Stimulated activated CD8-positive, alpha-beta memory T cell treated with anti-CD3 and anti-CD28 coated beads, Interleukin-7, amount 100 ng/mL, for 1 hour (primary cell): ENCODE results near the gene ERBB4.
"Not testable (repeated sequence)": the region's sequence is repeated elsewhere in the genome, so short reads cannot be mapped to it uniquely, and the experiment has no call there.

Experiments
- DNase-seq, 2 donors: peaks; one replicate each; pipeline ENCODE4 v3.0.0-alpha.2; 2020; ENCODE audit warnings: low read depth in 2 of 2

Gene ERBB4

DNA sequence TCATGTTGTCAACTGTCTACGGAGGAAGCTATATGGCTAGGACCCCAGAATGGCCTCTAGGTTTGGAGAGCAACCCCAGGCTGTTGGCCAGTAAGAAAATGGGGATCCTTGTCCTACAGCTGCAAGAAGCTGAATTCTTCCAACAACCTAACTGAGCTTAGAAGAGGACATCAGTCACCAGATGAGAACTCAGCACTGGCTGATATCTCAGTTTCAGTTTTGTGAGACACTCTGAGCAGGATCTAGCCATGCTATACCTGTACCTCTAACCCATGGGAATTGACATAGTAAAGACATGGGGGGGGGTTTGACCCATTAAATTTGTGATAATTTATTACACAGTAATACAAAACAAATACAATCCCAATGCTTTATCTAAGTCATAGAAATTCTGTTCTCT, 312.5 kb downstream of the ERBB4 start:
- no peak for DNase-seq

DNA sequence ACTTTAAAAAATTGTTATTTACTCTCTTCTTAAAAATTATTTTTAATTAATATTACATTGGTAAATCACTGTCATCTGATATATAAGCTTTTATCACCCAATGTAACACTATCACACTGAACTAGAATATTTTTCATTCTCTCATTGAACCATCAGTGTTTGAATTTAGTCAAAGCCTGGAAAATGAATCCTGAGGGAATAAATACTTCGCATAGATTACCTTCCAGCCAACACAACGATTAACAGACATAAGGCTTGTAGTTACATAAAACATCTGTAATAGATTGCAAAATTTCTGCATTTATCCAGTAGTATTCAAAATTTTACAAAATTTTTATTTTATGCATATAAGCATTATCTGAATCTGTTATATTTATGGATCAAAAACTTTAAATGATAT, 314.9 kb downstream of the ERBB4 start:
- DNase-seq = no peak

DNA sequence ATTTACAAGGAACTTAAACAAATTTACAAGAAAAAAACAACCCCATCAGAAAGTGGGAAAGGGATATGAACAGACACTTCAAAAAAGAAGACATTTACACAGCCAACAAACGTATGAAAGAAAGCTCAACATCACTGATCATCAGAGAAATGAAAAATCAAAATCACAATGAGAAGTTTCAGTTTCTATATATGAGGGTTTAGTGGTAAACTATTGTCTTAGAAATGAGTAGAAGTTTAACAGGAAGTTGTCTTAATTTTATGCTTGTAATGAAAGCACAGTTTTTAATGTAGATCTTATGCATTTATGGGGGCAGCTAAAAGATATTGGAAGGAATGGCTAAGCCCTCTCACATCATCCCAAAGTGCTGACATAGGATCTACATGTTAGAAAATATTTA, 325.4 kb downstream of the ERBB4 start:
- DNase-seq = no peak

DNA sequence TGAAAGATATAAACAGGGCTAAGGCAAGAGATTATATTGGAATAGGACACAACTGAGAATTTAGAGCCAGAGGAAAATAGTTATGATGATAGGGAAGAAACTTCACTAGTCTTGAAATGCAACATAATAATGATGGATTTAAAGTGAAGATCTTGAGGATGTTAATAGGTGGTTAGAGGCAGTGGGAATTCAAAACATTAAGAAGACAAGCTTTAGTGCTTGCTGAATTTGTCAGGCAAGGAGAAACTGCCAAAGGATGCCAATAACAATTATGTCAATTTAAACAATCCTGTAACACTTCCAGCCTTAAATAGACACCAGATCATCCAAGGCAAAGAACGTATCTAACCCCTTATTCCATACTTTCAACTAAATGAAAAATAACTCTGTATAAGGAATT, 330.1 kb downstream of the ERBB4 start:
- no peak for DNase-seq

DNA sequence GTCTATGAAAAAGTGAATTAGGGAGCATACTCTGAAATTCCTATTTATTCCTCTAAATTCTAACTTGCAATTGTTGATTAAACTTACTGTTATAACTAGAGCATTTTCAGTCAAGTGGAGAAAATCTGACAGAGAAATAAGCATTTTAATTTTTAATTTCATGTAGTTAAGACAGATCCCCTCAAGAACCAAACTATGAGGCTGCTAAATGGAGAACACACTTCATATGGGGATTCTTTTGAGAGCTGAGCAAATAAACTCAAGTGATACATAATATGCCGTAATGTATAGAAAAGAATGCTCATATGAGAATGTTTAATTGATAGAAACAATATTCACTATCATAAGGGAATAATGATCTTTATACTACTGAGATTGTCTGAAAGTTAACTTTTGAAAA, 340.8 kb downstream of the ERBB4 start:
- no peak for DNase-seq

DNA sequence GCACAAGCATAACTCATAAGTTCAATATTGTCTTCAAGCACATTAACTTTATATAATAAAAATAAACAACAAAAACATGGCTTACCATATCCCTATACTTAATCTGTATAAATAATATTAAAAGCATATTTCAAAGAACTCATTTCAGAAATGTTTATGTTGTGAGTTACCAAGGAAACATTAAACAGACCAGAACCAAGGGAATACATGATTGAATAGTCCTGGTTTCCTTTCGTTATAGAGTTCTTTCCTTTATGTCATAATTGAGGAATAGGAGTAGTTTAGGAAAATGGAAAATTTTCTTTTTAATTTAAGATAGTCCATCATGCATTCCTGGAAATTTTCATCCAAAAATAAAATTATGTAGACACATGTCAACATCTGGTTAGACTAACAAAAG, 343.0 kb downstream of the ERBB4 start:
- DNase-seq = no peak

DNA sequence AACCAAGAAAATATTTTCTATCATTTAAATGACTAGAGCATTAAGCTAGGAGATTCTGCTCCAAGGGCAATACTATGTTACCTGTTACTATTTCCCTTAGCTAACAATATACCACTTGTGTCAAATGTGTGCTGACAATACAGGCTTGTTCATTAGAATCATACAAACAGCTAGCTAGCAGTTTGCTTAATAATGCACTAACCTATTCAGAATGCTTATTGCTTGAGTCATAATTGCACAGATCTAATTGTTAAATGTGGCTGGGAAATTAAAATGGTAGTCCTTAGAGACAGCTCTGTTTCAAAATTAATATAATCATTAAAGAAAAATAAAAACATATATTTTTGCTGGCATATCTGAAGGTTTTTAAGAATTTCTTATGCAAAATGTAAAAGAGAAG, 344.2 kb downstream of the ERBB4 start:
- no peak for DNase-seq

DNA sequence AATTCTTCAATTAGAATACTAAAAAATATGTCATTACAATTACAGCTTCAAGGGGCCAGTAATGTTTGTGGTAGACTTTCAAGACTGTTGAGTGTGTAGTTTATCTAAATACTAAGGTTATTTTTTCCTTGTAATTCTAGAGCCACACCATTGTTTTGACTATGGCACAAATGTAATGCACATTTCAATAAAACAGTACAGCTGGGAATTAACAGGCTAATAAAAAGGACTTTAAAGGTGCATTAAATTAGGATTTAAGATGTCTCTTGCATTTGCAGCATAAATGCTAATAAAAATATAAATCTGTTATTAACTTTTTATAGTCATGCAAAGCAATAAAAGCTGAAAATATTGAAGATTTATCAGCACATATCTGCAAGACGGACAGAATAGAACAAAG, 344.8 kb downstream of the ERBB4 start:
- no peak for DNase-seq

DNA sequence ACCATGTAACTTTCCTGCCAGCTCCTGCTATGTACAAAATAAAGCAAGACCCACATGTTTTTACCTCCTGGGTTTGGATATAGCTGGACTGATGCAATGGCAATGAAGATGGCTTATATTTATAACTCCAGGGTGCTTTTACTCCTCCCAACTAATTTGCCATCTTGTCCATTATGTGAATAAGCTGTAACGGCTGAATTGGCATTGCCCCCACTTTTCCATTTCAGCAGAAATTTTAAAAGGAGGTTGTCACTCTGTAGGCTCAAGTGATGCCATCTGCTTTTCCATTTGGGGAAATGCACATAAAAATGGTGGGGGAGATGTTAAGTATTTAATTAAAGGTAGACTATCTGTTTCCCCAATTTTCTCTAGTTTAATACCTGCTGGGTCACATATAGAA, 345.5 kb downstream of the ERBB4 start:
- no peak for DNase-seq

DNA sequence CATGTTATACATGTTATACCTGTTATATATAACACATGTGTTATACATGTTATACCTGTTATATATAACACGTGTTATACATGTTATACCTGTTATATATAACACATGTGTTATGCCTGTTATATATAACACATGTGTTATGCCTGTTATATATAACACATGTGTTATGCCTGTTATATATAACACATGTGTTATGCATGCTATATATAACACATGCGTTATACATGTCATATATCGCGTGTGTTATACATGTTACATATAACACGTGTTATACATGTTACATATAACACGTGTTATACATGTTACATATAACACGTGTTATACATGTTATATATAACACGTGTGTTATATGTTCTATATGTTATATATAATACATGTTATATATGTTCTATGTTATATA, 347.2 kb downstream of the ERBB4 start:
- not testable (repeated sequence) for DNase-seq

DNA sequence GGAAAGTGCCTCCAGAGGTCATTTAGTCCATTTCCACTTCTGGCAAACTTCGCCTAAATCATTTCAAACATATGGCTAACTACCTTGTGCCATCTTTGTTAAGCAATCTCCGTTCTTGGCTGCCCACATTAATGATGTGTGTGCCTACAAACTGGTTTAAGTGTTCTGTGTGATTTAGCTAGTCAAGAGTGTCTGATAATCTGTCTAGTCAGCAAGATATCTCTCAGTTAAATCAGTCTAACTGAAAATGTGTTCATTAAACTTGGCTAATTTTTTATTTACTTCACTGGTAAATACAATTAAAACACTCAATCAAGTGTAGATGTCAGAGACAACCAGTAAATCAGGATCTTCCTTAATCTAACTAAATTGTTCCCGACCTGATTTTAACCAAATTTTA, 352.4 kb downstream of the ERBB4 start:
- no peak for DNase-seq

DNA sequence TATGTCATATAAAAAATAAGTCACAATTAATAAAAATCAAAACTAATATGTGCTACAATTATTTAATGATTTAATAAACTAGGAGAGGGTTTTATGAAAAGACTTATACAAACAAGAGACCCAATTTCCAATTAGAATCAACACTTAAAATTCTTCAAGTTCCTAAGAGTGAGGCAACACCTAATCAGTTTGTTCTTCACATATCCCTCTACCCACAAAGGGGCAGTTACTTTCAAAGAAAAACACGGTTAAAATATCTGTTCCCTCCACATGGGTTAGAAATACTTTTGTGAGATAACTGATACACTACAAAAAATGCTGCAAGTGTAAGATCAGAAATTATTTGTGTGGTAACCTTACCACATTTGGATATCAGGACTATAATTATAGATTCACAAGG, 357.0 kb downstream of the ERBB4 start:
- DNase-seq = no peak

DNA sequence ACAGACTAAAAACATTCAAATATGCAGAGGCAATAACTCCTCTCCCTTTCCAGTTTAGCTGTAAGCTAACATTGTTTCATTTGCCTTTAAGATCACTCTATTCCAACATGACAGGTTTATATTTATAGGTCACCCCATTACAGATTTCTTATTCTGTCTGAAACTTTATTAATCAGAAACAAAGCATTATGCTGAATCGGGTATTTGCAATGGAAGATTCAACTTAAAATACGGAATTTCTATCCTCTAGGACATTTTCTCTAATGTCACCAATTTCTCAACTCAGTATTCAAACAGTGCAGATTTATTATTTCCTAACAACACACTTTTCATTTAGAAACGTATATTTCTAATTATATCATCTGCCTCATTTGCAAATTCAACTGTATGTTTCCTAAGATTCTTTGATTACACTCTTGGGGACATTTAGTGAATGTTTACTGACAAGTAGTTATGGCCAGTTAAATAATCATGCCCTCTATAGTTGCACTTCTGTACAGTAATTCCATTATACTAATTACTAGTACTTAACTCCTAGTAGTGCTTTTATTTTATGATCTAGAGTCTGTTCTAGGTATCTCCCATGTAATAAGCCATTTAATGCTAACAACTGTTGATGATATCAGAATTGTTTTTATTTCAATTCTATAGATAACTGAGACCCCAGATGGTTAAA, 358.1 kb downstream of the ERBB4 start:
- DNase-seq = no peak

DNA sequence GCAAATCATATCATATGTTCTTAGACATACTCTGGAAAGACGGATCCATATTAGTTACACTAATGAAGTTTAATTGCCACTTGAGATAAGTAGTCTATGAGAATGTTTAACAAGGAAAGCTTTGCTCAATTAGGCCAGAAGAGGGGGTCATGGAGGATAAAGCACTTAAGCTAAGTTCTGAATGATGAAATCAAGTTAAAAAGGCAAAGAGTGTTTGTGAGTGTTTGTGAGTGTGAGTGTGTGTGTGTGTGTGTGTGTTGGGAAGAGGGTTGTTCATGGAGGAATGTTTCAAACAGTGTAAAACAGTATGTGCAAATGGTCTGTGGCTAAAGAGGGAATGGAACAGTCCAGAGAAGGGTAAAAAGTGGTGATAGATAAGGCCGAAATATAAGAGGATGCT, 360.9 kb downstream of the ERBB4 start:
- no peak for DNase-seq

DNA sequence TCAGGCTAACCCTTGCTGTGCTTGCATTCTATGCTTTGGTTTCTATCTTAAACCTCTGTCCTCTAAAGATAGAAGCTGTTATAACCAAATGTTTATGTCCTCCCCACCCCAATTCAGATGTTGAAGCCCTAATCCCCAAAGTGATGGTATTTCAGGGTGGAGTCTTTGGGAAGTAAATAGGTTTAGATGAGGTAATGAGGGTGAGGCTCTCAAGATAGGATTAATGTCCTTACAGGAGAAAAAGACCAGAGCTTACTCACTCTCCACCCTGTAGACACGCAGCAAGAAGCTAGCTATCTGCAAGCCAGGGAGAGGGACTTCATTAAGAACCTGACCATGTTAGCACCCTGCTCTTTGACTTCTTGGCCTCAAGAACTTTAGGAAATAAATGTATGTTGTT, 362.5 kb downstream of the ERBB4 start:
- DNase-seq = no peak

DNA sequence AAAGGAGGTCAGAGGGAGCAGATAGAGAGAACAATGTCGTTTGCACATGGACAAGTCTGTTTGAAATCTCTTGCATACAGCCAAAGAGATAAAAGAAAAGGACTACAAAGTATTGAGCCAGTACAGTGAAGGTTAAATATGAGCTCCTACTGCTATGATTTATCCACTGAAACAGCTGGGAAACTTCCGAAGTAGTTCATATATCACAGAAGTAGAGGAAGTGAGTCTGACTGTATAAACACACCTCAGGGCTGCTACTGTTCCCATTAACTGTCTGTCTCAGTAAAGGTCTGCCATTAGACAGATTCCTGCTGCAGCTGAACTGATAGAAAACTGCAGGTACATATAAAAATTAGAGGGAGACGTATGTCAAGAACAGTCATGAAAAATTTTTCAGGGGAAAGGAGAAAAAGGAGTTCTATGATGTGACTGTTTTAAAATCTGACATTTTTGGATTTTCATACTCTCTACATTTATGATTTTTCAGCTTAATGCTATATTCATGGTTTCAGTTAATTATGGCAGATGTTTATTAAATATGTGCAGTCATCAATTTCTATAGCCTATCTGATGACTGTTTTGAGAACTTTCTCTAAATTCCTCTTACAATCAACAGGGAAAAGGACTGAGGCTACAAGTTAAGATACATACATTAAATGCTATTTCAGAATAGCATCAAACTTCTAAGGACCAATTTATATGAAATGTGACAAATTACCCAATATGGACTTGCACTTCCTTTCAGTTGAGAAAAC, 364.7 kb downstream of the ERBB4 start:
- DNase-seq = no peak

DNA sequence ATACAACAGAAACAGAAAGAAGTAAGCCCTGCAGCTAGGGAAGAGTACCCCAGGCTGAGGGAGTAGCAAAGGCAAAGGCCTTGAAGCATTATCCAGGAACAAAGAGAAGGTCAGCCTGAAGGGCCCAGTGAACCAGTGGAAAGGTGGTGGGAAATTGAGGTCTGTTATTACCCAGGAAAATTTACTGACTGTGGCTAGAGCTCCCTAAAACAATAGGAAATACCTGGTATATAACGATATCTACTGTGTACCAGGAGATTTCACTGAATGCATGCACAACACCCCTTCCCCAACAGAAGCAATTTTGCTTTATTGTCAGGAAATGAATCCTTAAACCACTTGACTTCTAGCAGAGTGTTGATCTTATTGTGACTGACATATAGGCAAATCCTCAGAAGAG, 365.3 kb downstream of the ERBB4 start:
- no peak for DNase-seq

DNA sequence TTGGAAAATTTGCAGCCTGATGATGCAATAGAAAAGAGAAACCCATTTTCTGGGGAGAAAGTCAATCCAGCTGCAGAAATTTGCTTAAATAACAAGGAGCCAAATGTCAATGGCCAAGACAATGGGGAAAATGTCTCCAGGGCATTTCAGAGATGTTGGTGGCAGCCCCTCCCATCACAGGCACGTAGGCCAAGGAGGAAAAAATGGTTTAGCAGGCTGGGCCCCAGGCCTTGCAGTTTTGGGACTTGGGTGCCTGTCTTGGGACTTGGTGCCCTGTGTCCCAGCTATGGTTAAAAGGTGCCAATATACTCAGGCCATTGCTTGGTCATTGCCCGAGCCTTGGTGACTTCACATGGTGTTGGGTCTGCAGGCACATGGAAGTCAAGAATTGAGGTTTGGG, 368.2 kb downstream of the ERBB4 start:
- no peak for DNase-seq

DNA sequence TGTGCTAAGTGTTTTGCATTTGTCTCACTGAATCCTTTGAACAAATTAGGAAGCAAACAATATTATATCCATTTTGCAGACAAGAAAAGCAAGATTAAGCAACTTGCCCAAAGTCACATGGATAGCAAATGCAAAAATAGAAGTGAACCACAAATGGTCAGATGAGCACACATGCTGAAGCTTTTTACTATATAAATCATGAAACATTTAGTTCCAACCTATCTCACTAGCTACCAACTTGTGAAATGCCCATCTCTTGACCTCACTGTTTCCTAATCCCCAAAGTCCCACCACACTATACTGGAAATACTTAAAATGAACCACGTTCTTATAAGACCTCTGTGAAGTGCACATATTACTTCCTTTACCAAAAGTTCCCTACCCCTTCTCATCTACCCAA, 380.5 kb downstream of the ERBB4 start:
- DNase-seq = no peak

DNA sequence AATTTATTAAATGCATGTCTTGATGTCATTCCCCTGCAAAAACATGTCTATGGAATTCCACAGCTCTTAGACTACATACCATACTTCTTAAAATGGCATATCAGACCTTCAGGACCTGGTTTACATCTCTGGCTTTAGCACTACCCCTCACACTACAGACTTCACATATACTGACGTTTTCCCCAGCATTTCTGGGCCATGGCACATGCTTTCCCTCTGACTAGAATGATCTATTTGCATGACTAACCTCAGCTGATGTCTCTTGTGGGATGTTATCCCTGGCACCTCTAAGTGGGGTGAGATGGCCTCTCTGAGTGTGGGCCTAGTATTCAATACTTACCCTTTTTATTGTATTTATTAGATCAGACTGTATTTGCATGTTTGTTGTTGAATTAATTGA, 381.6 kb downstream of the ERBB4 start:
- DNase-seq = no peak

DNA sequence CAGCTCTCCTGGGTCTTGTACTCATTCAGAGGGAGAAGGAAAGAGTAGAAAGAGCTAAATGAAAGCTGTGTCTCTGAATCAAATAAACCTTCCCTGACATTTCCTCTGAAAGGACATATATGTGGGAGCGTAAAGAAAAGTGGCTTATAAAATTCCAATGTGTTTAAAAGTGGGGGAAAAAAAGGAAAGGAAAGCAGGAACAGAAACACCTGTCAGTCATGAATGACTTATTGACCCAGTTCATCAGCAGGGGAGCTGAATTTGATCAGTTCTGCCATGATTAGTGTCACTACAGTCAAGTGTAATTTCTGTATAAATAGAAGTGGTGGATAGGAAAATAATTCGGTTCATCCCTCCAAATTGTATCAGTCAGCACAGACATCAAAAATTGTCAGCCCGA, 382.5 kb downstream of the ERBB4 start:
- DNase-seq = no peak

DNA sequence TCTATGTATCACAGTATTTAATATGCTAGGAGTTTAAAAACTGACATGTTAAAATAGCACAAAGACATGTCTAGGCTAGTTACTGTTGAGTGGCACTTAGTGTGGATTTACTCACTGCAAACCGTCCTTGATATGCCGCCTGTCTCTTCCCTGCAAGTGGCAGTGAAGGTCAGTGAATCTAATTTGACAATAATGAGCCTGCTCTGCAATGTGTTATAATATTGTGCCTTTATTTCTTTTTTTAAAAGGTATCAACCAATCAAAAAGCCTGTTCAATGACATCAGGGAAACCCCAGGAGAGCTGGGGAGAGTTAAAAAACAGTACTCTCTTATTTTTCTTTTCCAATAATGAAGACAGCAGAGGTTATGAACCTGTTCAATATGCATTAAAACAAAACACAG, 384.1 kb downstream of the ERBB4 start:
- no peak for DNase-seq

DNA sequence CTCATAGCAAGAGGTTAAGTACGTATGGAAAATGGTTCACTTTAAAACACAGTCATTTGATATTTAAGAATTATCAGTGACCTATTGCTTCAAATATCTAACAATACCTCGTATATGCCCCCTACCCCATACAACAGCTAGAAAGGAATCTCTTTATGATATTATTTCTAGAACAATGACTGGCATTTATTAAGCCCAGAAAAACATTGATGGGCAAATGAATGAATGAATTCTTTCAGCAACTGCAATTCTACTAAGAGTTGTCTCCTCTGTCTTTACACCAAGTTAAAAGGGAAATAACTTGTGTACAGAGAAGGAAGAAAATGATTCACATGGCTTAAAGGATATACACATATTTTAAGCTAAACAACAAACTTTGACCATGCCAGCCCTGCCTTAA, 384.7 kb downstream of the ERBB4 start:
- no peak for DNase-seq
